ENCODE data around the gene PSEN2. TPM values are rescaled to one million over a fixed set of nuclear protein-coding genes. Genes with fewer than 3 reads are reported as not detected.

Gene PSEN2
- total RNA-seq, 2 experiments from 2014 or later: 0.81 to 1.2 TPM

DNA sequence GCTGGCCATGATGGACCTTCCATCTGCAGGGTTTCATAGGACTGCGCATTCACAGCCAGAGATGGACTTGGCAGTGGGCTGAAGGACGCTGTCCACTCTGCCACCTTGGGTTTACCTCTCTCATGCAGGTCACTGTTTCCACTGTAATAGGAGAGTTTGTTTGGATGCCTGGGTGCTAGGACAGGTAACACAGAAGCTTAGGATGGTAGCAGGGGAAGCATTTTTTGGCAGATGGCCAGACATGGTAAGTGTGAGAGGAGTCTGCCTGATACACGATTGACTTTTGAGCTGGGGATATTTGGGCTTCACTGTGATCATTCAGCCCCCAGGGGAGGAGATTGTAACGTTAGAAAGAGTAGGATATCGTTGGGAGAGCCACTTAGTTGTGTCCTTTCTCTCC, 11.8 kb downstream of the PSEN2 start:
- TF ChIP-seq, protein P1, sequence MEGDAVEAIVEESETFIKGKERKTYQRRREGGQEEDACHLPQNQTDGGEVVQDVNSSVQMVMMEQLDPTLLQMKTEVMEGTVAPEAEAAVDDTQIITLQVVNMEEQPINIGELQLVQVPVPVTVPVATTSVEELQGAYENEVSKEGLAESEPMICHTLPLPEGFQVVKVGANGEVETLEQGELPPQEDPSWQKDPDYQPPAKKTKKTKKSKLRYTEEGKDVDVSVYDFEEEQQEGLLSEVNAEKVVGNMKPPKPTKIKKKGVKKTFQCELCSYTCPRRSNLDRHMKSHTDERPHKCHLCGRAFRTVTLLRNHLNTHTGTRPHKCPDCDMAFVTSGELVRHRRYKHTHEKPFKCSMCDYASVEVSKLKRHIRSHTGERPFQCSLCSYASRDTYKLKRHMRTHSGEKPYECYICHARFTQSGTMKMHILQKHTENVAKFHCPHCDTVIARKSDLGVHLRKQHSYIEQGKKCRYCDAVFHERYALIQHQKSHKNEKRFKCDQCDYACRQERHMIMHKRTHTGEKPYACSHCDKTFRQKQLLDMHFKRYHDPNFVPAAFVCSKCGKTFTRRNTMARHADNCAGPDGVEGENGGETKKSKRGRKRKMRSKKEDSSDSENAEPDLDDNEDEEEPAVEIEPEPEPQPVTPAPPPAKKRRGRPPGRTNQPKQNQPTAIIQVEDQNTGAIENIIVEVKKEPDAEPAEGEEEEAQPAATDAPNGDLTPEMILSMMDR (IDR thresholded peaks at IDR 0.05): no peak

DNA sequence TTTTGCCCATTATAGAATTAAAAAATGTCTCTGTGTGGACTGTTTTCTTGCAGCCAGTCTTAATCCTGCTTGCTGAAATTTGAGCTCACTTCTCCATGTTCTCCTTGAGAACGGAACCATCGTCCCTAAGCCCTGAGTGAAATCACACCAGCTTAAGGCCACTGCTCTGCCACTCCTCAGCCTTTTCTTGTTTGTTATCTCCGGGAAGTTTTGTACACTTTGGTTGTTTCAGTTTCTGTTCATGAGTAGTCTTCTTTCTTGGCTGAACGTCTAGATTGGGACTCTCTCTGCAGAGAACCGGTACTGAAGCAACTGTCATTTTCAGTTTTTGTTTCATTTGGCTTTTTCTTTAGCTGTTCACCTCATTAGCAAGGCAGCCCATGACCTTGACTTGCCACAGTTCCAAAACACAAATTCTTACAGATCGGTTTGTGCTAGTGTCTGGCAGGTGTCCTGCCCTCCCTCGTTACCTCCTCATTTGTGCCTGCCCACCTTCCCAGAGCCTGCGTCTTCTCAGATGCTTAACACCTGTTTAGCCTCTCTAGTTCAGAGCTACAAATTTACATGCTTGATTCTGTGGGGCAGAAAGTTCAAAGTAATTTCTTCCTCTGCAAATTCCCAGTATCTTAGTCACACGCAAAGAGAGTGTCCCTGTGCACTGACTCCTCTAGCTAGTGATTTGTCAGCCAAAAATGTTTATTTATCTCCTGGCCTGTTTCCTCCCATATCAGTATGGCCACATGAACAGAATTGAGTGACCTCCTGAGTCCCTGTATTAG, 12.4 kb downstream of the PSEN2 start:
- H3K27me3 Mint-ChIP-seq: no peaks in the 10 kb centered on the region
- CTCF ChIA-PET: no interaction called here
- POLR2A ChIA-PET: interaction anchor here (0.9 to 3.8 kb wide), 8 partner anchors 11 to 475 kb away, joined by 3 to 53 read pairs (median 4); partner anchors contain the start of genes COQ8A, ITPKB, PARP1 and PSEN2
- ATAC-seq (ENCODE audit: poor library complexity) (peak; percentile 84), DNase-seq (peak in 6 of 14 experiments; percentile 4 to 80 (median 47))
- TF ChIP-seq, protein P1 (IDR thresholded peaks at IDR 0.05): no peak
- no peaks in the 10 kb centered on the region for H3K9me3 ChIP-seq (ENCODE audit: control insufficient read depth in 1 of 2, insufficient read depth in 1 of 2, low read length in 2 of 2)
- peak overlapping the region; percentile 49 to 81 for H3K27ac ChIP-seq (ENCODE audit: low read depth in 1 of 2, low read length in 2 of 2)
- peaks cover 50% of the 10 kb centered on the region for H3K4me1 ChIP-seq (ENCODE audit: insufficient read depth, low read length)
- intact Hi-C loops (cut with DNase I, micrococcal nuclease): loop anchor here in 1 of 2 experiments (2.0 kb wide), 1 partner anchor 56 kb away; no protein-coding TSS in a partner anchor
- peak overlapping the region; percentile 44 for H3K4me3 ChIP-seq (ENCODE audit: low read length)
- peak overlapping the region; percentile 67 for H3K4me3 Mint-ChIP-seq
- no peaks in the 10 kb centered on the region for H3K27me3 ChIP-seq (ENCODE audit: control insufficient read depth in 1 of 2, insufficient read depth in 2 of 2, low read length in 2 of 2)
- no peaks in the 10 kb centered on the region for H3K36me3 ChIP-seq (ENCODE audit: insufficient read depth, low read length)
- H3K9me3 Mint-ChIP-seq: no peaks in the 10 kb centered on the region
- peak overlapping the region; percentile 82 for H3K27ac Mint-ChIP-seq
- peaks cover 43% of the 10 kb centered on the region for H3K4me1 Mint-ChIP-seq (ENCODE audit: low read depth)
- H3K36me3 Mint-ChIP-seq (ENCODE audit: low read depth): no peaks in the 10 kb centered on the region

More for the DNA sequence above, 11.8 kb downstream of the PSEN2 start:
- no peaks in the 10 kb centered on the region for H3K27me3 ChIP-seq (ENCODE audit: control insufficient read depth in 1 of 2, insufficient read depth in 2 of 2, low read length in 2 of 2)
- peak overlapping the region; percentile 67 for H3K4me3 Mint-ChIP-seq
- H3K27me3 Mint-ChIP-seq: no peaks in the 10 kb centered on the region
- POLR2A ChIA-PET: interaction anchor here (0.6 to 3.8 kb wide), 6 partner anchors 10 to 425 kb away, joined by 3 to 53 read pairs (median 5); partner anchors contain the start of genes COQ8A, ITPKB and PSEN2
- no peaks in the 10 kb centered on the region for H3K36me3 Mint-ChIP-seq (ENCODE audit: low read depth)
- ATAC-seq (ENCODE audit: poor library complexity): peak; percentile 34
- H3K36me3 ChIP-seq (ENCODE audit: insufficient read depth, low read length): no peaks in the 10 kb centered on the region
- H3K9me3 Mint-ChIP-seq: no peaks in the 10 kb centered on the region
- no peaks in the 10 kb centered on the region for H3K9me3 ChIP-seq (ENCODE audit: control insufficient read depth in 1 of 2, insufficient read depth in 1 of 2, low read length in 2 of 2)
- CTCF ChIA-PET: no interaction called here
- DNase-seq: peak in 8 of 14 experiments; percentile 11 to 63 (median 28)
- H3K27ac Mint-ChIP-seq: peak overlapping the region; percentile 82
- peaks cover 43% of the 10 kb centered on the region for H3K4me1 Mint-ChIP-seq (ENCODE audit: low read depth)
- peak overlapping the region; percentile 49 to 81 for H3K27ac ChIP-seq (ENCODE audit: low read depth in 1 of 2, low read length in 2 of 2)
- H3K4me3 ChIP-seq (ENCODE audit: low read length): peak overlapping the region; percentile 44
- intact Hi-C loops (cut with DNase I, micrococcal nuclease): loop anchor here in 1 of 2 experiments (2.0 kb wide), 1 partner anchor 57 kb away; no protein-coding TSS in a partner anchor
- peaks cover 50% of the 10 kb centered on the region for H3K4me1 ChIP-seq (ENCODE audit: insufficient read depth, low read length)

DNA sequence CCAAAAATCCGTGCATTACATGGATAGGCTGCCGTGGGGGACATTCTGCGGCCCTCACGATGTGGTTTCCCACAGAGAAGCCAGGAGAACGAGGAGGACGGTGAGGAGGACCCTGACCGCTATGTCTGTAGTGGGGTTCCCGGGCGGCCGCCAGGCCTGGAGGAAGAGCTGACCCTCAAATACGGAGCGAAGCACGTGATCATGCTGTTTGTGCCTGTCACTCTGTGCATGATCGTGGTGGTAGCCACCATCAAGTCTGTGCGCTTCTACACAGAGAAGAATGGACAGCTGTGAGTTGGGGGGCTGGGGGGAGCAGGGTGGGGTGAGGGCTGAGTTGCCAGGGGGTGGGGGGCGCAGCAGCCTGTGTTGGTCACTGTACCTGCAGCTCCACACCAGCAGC, 13.2 kb downstream of the PSEN2 start:
- ATAC-seq (ENCODE audit: poor library complexity): no peak

More for the DNA sequence above, 13.2 kb downstream of the PSEN2 start:
- Mint-ChIP-seq H3K9me3 (no peaks in the 10 kb centered on the region), H3K4me3 (peak overlapping the region; percentile 67), H3K27me3 (no peaks in the 10 kb centered on the region), H3K4me1 (ENCODE audit: low read depth) (peaks cover 43% of the 10 kb centered on the region), H3K36me3 (ENCODE audit: low read depth) (no peaks in the 10 kb centered on the region), H3K27ac (peak overlapping the region; percentile 82)
- no peak overlapping the region for H3K4me3 ChIP-seq (ENCODE audit: low read length)
- no peak overlapping the region for H3K27ac ChIP-seq (ENCODE audit: low read depth in 1 of 2, low read length in 2 of 2)
- intact Hi-C loops (cut with DNase I, micrococcal nuclease): loop anchor here in 1 of 2 experiments (2.0 kb wide), 1 partner anchor 55 kb away; no protein-coding TSS in a partner anchor
- H3K36me3 ChIP-seq (ENCODE audit: insufficient read depth, low read length): no peaks in the 10 kb centered on the region
- ChIA-PET POLR2A (interaction anchor here (0.7 to 3.8 kb wide), 10 partner anchors 11 to 476 kb away, joined by 3 to 53 read pairs (median 4); partner anchors contain the start of genes COQ8A, ITPKB, PARP1 and PSEN2), CTCF (interaction anchor here (0.9 kb wide), 1 partner anchor 60 kb away, joined by 3 read pairs; no protein-coding TSS in a partner anchor)
- no peaks in the 10 kb centered on the region for H3K9me3 ChIP-seq (ENCODE audit: control insufficient read depth in 1 of 2, insufficient read depth in 1 of 2, low read length in 2 of 2)
- H3K27me3 ChIP-seq (ENCODE audit: control insufficient read depth in 1 of 2, insufficient read depth in 2 of 2, low read length in 2 of 2): no peaks in the 10 kb centered on the region
- peaks cover 50% of the 10 kb centered on the region for H3K4me1 ChIP-seq (ENCODE audit: insufficient read depth, low read length)
- no peak for DNase-seq
- TF ChIP-seq, protein P1 (IDR thresholded peaks at IDR 0.05): no peak
